ENCODE measurements around the gene CD248. TPM values are rescaled to one million over a fixed set of nuclear protein-coding genes. Genes with fewer than 3 reads are reported as not detected.
"Not testable (repeated sequence)": the region's sequence is repeated elsewhere in the genome, so short reads cannot be mapped to it uniquely, and the experiment has no call there.

The CD248 gene
- total RNA-seq, 8 experiments from 2014 or later, result 0.27 to 126 (median 3.8) TPM

GRCh38 chr11:66322732-66323427, 6.0 kb upstream of the CD248 start:
- ATAC-seq (replicated peaks in 6 of 8), result peak in 2 of 8 experiments; percentile 15 to 25
- in situ Hi-C loops (cut with MboI; ENCODE audit: low pct_unique_long_range_greater_than_20kb in 2 of 9, low sequenced_read_pairs in 9 of 9, unreplicated experiment in 9 of 9), result no loop called here
- peaks cover 37 to 41% of the 10 kb centered on the region in 2 donors for H3K4me1 ChIP-seq (replicated peaks in 1 of 2)
- H3K4me3 ChIP-seq, result no peak overlapping the region
- H3K27ac ChIP-seq, result no peak overlapping the region
- 53 to 100% (median 100%) methylated on average over 1 to 3 of the region's 11 CpGs; no CpG with 5 or more reads in 4 of the 10 experiments for WGBS, 10 experiments

GRCh38 chr11:66321606-66322005, 4.8 kb upstream of the CD248 start:
- H3K4me3 ChIP-seq, result no peak overlapping the region
- no peak for ATAC-seq (replicated peaks in 6 of 8)
- peaks cover 37 to 41% of the 10 kb centered on the region in 2 donors for H3K4me1 ChIP-seq (replicated peaks in 1 of 2)
- no peak overlapping the region for H3K27ac ChIP-seq
- 48 to 100% (median 92%) methylated on average over 1 to 4 of the region's 4 CpGs; no CpG with 5 or more reads in 3 of the 10 experiments for WGBS, 10 experiments
- in situ Hi-C loops (cut with MboI; ENCODE audit: low pct_unique_long_range_greater_than_20kb in 2 of 9, low sequenced_read_pairs in 9 of 9, unreplicated experiment in 9 of 9), result no loop called here

GRCh38 chr11:66320748-66321147, 3.9 kb upstream of the CD248 start:
- WGBS, 10 experiments, result 80 to 100% (median 90%) methylated on average over 1 to 2 of the region's 6 CpGs; no CpG with 5 or more reads in 7 of the 10 experiments
- in situ Hi-C loops (cut with MboI; ENCODE audit: low pct_unique_long_range_greater_than_20kb in 2 of 9, low sequenced_read_pairs in 9 of 9, unreplicated experiment in 9 of 9); ATAC-seq (replicated peaks in 6 of 8); H3K4me3 ChIP-seq; H3K27ac ChIP-seq: not testable (repeated sequence)
- peaks cover 32 to 36% of the 10 kb centered on the region in 2 donors for H3K4me1 ChIP-seq (replicated peaks in 1 of 2)

- H3K4me3 ChIP-seq; H3K27ac ChIP-seq; ATAC-seq (replicated peaks in 6 of 8); in situ Hi-C loops (cut with MboI; ENCODE audit: low pct_unique_long_range_greater_than_20kb in 2 of 9, low sequenced_read_pairs in 9 of 9, unreplicated experiment in 9 of 9): not testable (repeated sequence)
- H3K4me1 ChIP-seq (replicated peaks in 1 of 2), result peaks cover 31 to 32% of the 10 kb centered on the region in 2 donors
- WGBS, 10 experiments, result 100% methylated on average over 1 of the region's 2 CpGs; no CpG with 5 or more reads in 9 of the 10 experiments
Measured at GRCh38 chr11:66320289-66320688, 3.4 kb upstream of the CD248 start.

- peaks cover 30 to 32% of the 10 kb centered on the region in 2 donors for H3K4me1 ChIP-seq (replicated peaks in 1 of 2)
- in situ Hi-C loops (cut with MboI; ENCODE audit: low pct_unique_long_range_greater_than_20kb in 2 of 9, low sequenced_read_pairs in 9 of 9, unreplicated experiment in 9 of 9), result no loop called here
- H3K27ac ChIP-seq, result peak overlapping the region in 1 of 2 donors; percentile 78
- 17 to 100% (median 50%) methylated on average over 1 to 3 of the region's 3 CpGs; no CpG with 5 or more reads in 5 of the 10 experiments for WGBS, 10 experiments
- ATAC-seq (replicated peaks in 6 of 8), result no peak
- H3K4me3 ChIP-seq, result no peak overlapping the region
Measured at GRCh38 chr11:66318600-66318970, 1.7 kb upstream of the CD248 start.

- in situ Hi-C loops (cut with MboI; ENCODE audit: low pct_unique_long_range_greater_than_20kb in 2 of 9, low sequenced_read_pairs in 9 of 9, unreplicated experiment in 9 of 9), result no loop called here
- peak; percentile 26 to 80 (median 52) for ATAC-seq (replicated peaks in 6 of 8)
- no peak overlapping the region for H3K4me3 ChIP-seq
- peaks cover 32 to 38% of the 10 kb centered on the region in 2 donors for H3K4me1 ChIP-seq (replicated peaks in 1 of 2)
- WGBS, 10 experiments, result 0 to 90% (median 76%) methylated on average over 1 to 3 of the region's 16 CpGs; no CpG with 5 or more reads in 4 of the 10 experiments
- peak overlapping the region; percentile 73 to 78 for H3K27ac ChIP-seq
Measured at GRCh38 chr11:66317723-66318599, 1.1 kb upstream of the CD248 start.

- Histone ChIP-seq H3K4me1 (replicated peaks in 1 of 2) (peaks cover 32 to 38% of the 10 kb centered on the region in 2 donors), H3K27ac (peak overlapping the region; percentile 73 to 78), H3K4me3 (no peak overlapping the region)
- in situ Hi-C loops (cut with MboI; ENCODE audit: low pct_unique_long_range_greater_than_20kb in 2 of 9, low sequenced_read_pairs in 9 of 9, unreplicated experiment in 9 of 9), result no loop called here
- no CpG with 5 or more reads among the region's 14 CpGs for WGBS, 10 experiments
- ATAC-seq (replicated peaks in 6 of 8), result peak in 6 of 8 experiments; percentile 0 to 6 (median 2)
Measured at GRCh38 chr11:66317322-66317722, 478 bp upstream of the CD248 start.

GRCh38 chr11:66315921-66316811, 678 bp downstream of the CD248 start:
- no peak overlapping the region for H3K4me3 ChIP-seq
- in situ Hi-C loops (cut with MboI; ENCODE audit: low pct_unique_long_range_greater_than_20kb in 2 of 9, low sequenced_read_pairs in 9 of 9, unreplicated experiment in 9 of 9), result no loop called here
- ATAC-seq (replicated peaks in 6 of 8), result no peak
- peaks cover 32 to 38% of the 10 kb centered on the region in 2 donors for H3K4me1 ChIP-seq (replicated peaks in 1 of 2)
- H3K27ac ChIP-seq, result peak overlapping the region in 1 of 2 donors; percentile 18
- WGBS, 10 experiments, result 0 to 100% (median 84%) methylated on average over 1 to 16 of the region's 52 CpGs; no CpG with 5 or more reads in 3 of the 10 experiments

GRCh38 chr11:66315498-66315885, 1.4 kb downstream of the CD248 start:
- Histone ChIP-seq H3K4me1 (replicated peaks in 1 of 2) (peaks cover 32 to 38% of the 10 kb centered on the region in 2 donors), H3K4me3 (no peak overlapping the region), H3K27ac (no peak overlapping the region)
- in situ Hi-C loops (cut with MboI; ENCODE audit: low pct_unique_long_range_greater_than_20kb in 2 of 9, low sequenced_read_pairs in 9 of 9, unreplicated experiment in 9 of 9), result no loop called here
- 0 to 100% (median 6%) methylated on average over 1 to 4 of the region's 14 CpGs; no CpG with 5 or more reads in 7 of the 10 experiments for WGBS, 10 experiments
- ATAC-seq (replicated peaks in 6 of 8), result no peak

- Histone ChIP-seq H3K27ac (no peak overlapping the region), H3K4me3 (no peak overlapping the region), H3K4me1 (replicated peaks in 1 of 2) (peaks cover 32 to 38% of the 10 kb centered on the region in 2 donors)
- WGBS, 10 experiments, result 13 to 100% (median 75%) methylated on average over 1 to 7 of the region's 17 CpGs; no CpG with 5 or more reads in 6 of the 10 experiments
- no peak for ATAC-seq (replicated peaks in 6 of 8)
- in situ Hi-C loops (cut with MboI; ENCODE audit: low pct_unique_long_range_greater_than_20kb in 2 of 9, low sequenced_read_pairs in 9 of 9, unreplicated experiment in 9 of 9), result no loop called here
Measured at GRCh38 chr11:66314561-66315497, 2.0 kb downstream of the CD248 start.

GRCh38 chr11:66314186-66314501, 2.7 kb downstream of the CD248 start:
- ATAC-seq (replicated peaks in 6 of 8), result no peak
- Histone ChIP-seq H3K27ac (no peak overlapping the region), H3K4me3 (no peak overlapping the region), H3K4me1 (replicated peaks in 1 of 2) (peaks cover 32 to 38% of the 10 kb centered on the region in 2 donors)
- 0 to 100% (median 60%) methylated on average over 1 of the region's 1 CpG; no CpG with 5 or more reads in 5 of the 10 experiments for WGBS, 10 experiments
- in situ Hi-C loops (cut with MboI; ENCODE audit: low pct_unique_long_range_greater_than_20kb in 2 of 9, low sequenced_read_pairs in 9 of 9, unreplicated experiment in 9 of 9), result no loop called here

All from motor neuron (in vitro differentiated cells).